ENCODE results near the gene BPI. TPM values are rescaled to one million over a fixed set of nuclear protein-coding genes. Genes with fewer than 3 reads are reported as not detected.
A peak's percentile ranks its signal among the peaks of the same experiment; 100 is the strongest.
"Not testable (repeated sequence)": the region's sequence is repeated elsewhere in the genome, so short reads cannot be mapped to it uniquely, and the experiment has no call there.

Gene BPI
- total RNA-seq: 1 to 10 TPM in 1 of 6 experiments, under 1 TPM in 3, not detected in 2; 0.26 to 1.3 (median 0.60) TPM
- long read RNA-seq, partial matches to known transcripts: 0 of 1 reads
- long read RNA-seq, other reads (novel, unspliced or antisense): 0 of 1 reads

DNA sequence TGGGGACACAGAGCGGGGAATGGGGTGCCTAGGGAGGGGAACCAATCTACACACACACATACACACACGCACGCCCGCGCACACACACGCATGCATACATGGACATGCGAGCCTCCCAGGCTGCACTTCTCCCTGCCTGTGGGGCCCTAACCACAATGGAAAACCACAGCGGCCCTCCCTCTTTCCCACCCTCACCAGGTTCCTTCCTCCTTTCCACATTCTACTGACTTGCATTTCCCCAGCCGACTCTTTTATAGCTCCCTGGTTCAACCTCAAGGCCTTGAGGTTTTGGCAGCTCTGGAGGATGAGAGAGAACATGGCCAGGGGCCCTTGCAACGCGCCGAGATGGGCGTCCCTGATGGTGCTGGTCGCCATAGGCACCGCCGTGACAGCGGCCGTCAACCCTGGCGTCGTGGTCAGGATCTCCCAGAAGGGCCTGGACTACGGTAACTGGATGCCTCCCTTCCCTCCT lies at the start of gene BPI:
Gene BPI (plus strand): TSS at position 249 of the 472 bp plus-strand sequence. CDS start 68 bp downstream, at position 317.
- TF ChIP-seq CTCF (IDR thresholded peaks at IDR 0.05) (no peak), POLR2A (IDR thresholded peaks at IDR 0.05) (no peak)
- Histone ChIP-seq H3K9me3 (no peaks in the 10 kb centered on the region), H3K4me1 (no peaks in the 10 kb centered on the region), H3K36me3 (no peaks in the 10 kb centered on the region), H3K4me3 (no peak within 1 kb of the TSS), H3K27me3 (no peaks in the 10 kb centered on the region), H3K27ac (no peak within 1 kb of the TSS)
- WGBS (ENCODE audit: insufficient coverage, low coverage, low lambda C conversion rate, missing lambda C conversion rate): 46% methylated on average over 6 of the region's 21 CpGs
- ATAC-seq (peak; percentile 32 to 47 (median 41)), DNase-seq (peak in 2 of 3 donors; percentile 40 to 67)
- intact Hi-C loops (cut with DNase I): loop anchor here (5.0 to 10.0 kb wide), 2 partner anchors 69 to 72 kb away; no protein-coding TSS in a partner anchor

- DNase-seq; intact Hi-C loops (cut with DNase I); H3K27ac ChIP-seq; H3K27me3 ChIP-seq; H3K36me3 ChIP-seq; H3K4me1 ChIP-seq; ATAC-seq; H3K9me3 ChIP-seq; H3K4me3 ChIP-seq: not testable (repeated sequence)
- WGBS (ENCODE audit: insufficient coverage, low coverage, low lambda C conversion rate, missing lambda C conversion rate): 80% methylated on average over 3 of the region's 4 CpGs
Measured at GRCh38 chr20:38254621-38255020, 49.3 kb upstream of the BPI start.

DNA sequence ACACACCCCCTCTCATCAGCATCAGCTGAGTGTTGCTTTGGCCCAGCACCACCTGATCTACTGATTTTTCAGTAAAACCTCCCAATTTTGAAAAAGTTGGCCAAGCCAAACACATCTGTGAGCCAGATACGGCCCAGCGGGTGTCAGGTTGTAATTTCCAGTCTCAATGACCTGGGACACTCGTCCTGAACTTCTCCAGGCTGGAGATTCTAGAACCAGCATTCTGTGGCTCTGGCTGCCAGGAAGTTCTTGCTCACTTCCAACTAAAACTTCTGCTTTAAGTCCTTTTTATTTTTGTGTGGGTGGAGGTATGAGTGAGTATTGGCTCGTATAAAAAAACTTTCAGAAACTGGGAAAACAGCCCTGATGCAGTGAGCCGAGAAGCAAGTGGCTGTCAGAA lies 48.6 kb upstream of the BPI start:
- WGBS (ENCODE audit: insufficient coverage, low coverage, low lambda C conversion rate, missing lambda C conversion rate): 65% methylated on average over 4 of the region's 5 CpGs
- H3K4me1 ChIP-seq: peaks cover 0 to 6% (median 3%) of the 10 kb centered on the region in 4 donors
- ATAC-seq (no peak), DNase-seq (no peak)
- H3K4me3 ChIP-seq: no peak overlapping the region
- intact Hi-C loops (cut with DNase I): no loop called here
- H3K27ac ChIP-seq: no peak overlapping the region
- H3K9me3 ChIP-seq: no peaks in the 10 kb centered on the region
- TF ChIP-seq POLR2A (IDR thresholded peaks at IDR 0.05) (no peak), CTCF (IDR thresholded peaks at IDR 0.05) (no peak)
- H3K27me3 ChIP-seq: no peaks in the 10 kb centered on the region
- no peaks in the 10 kb centered on the region for H3K36me3 ChIP-seq

- intact Hi-C loops (cut with DNase I): no loop called here
- ATAC-seq (no peak), DNase-seq (no peak)
- WGBS (ENCODE audit: insufficient coverage, low coverage, low lambda C conversion rate, missing lambda C conversion rate): 78% methylated on average over 4 of the region's 4 CpGs
- TF ChIP-seq CTCF (IDR thresholded peaks at IDR 0.05) (no peak), POLR2A (IDR thresholded peaks at IDR 0.05) (no peak)
- no peaks in the 10 kb centered on the region for H3K27me3 ChIP-seq
- no peaks in the 10 kb centered on the region for H3K36me3 ChIP-seq
- H3K27ac ChIP-seq: no peak overlapping the region
- peaks cover 0 to 8% (median 3%) of the 10 kb centered on the region in 4 donors for H3K4me1 ChIP-seq
- no peak overlapping the region for H3K4me3 ChIP-seq
- H3K9me3 ChIP-seq: no peaks in the 10 kb centered on the region
Measured at GRCh38 chr20:38256021-38256420, 47.9 kb upstream of the BPI start.

- no peak overlapping the region for H3K27ac ChIP-seq
- ATAC-seq: no peak
Measured at GRCh38 chr20:38256966-38257365, 47.0 kb upstream of the BPI start.

More at GRCh38 chr20:38256966-38257365, 47.0 kb upstream of the BPI start:
- Histone ChIP-seq H3K4me3 (no peak overlapping the region), H3K36me3 (no peaks in the 10 kb centered on the region), H3K27me3 (no peaks in the 10 kb centered on the region), H3K9me3 (no peaks in the 10 kb centered on the region), H3K4me1 (peaks cover 0 to 8% (median 3%) of the 10 kb centered on the region in 4 donors)
- intact Hi-C loops (cut with DNase I): no loop called here
- TF ChIP-seq CTCF (IDR thresholded peaks at IDR 0.05): no peak
- TF ChIP-seq POLR2A (IDR thresholded peaks at IDR 0.05): no peak
- no peak for DNase-seq
- WGBS (ENCODE audit: insufficient coverage, low coverage, low lambda C conversion rate, missing lambda C conversion rate): 57% methylated on average over 1 of the region's 2 CpGs
